HG03460 (cell line): ENCODE data around the gene TRIP6.

ENCODE experiments used
- ATAC-seq: cut with Tn5 transposase; IDR thresholded peaks from one replicate; pipeline ENCODE4 v1.9.1; 2021; ENCODE audit not compliant: unreplicated experiment

TRIP6 gene

DNA sequence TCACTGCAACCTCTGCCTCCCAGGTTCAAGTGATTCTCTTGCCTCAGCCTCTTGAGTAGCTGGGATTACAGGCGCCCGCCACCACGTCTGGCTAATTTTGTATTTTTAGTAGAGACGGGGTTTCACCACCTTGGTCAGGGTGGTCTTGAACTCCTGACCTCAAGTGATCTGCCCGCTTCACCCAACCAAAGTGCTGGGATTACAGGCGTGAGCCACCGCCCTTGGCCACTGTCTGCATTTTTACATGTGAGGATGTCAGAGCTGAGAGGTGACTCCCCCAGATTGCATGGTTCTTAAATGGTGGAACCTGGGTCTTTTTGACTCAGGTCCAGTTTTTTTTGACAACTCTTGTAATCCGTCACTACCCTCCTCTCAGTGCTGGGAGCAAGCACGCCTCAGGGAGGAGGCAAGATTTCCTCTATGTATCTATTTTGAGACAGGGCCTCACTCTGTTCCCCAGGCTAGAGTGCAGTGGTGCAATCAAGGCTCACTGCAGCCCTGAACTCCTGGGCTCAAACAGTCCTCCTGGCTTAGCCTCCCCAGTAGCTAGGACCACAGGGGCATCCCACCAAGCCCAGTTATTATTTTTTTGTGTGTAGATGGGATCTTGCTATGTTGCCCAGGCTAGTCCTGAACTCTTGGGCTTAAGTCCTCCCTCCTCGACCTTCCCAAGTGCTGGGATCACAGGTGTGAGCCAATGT, 6.6 kb downstream of the TRIP6 start:
- no peak for ATAC-seq

DNA sequence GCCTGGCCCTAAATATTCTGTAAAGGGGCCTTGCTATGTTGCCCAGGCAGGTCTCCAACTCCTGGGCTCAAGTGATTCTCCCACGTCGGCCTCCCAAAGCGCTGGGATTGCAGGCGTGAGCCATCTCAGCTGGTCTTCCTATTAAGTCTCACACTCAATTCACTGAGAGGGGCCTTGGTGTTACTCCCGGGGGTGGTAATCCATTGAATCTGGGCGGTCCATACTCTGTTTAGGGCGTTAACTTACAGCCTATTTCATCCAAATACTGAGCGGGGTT, 7.1 kb downstream of the TRIP6 start:
- ATAC-seq = no peak

DNA sequence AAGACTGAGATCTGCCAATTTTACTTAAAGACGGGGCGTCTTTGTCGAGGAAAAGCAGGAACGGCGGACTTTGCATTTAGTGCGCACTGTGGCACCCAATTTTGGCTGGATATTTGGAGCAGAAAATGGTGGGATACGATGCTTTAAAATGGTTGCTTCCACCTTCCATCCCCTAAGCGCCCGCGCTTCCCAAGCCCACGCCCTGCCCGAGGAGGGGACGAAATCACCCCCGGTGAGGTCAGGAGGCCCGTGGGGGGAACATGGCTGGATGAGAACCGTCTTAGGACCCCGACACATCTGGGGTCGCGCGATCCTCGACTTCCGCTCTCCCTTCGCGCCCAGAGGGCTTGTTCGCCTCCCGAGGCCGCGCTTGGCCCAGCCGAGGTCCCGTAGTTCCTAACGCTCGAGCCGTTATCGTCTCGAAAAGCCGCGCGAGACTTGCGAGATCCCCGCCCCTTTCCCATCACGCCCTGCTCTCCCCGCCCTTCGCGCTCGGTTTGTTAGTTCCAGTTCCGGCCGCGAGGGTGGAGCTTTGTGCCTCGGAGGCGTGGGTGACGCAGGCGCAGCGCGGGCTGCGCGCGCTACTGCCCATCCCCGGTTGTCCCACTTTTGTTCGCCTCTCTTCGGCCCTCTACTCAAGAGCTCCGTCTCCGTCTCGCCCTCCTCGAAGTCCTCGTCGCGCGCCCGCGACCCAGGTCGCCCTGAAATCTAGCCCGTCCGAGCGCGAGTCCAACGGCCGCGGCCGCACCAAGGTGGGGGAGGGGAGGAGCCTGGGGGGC, 7.6 kb downstream of the TRIP6 start, which contains the start of gene SRRT:
Gene SRRT (plus strand): TSS at position 527 of the 779 bp plus-strand sequence. CDS start 488 bp downstream, outside the sequence.
- peak; percentile 90 for ATAC-seq

DNA sequence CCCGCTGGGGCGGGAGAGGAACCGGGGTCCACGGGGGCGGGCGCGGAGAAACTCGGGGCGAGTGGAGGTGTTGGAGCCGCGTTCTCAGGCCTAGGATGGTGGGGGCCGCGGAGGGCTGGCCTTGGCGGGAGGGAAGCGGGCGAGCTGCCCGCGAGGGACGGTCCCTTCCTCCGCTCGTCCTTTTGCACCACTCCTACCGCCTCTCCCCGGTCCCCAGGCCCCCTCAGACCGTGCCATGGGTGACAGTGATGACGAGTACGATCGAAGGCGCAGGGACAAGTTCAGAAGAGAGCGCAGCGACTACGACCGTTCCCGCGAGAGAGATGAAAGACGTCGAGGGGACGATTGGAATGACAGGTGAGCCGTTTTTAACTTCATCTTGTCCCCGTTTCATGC, 8.2 kb downstream of the TRIP6 start:
- peak; percentile 26 for ATAC-seq

DNA sequence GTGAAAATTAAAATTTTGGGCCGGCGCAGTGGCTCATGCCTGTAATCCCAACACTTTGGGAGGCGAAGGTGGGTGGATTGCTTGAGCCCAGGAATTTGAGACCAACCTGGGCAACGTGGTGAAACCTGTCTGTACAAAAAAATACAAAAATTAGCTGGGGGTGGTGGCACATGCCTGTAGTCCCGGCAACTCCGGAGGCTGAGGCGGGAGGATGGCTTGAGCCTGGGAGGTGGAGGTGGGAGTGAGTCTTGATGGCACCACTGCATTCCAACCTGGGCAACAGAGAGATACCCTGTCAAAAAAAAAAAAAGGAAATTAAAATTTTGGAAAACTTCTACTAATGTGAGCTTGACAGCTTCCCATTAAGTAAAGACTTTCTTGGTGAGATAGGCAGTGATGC, 10.8 kb downstream of the TRIP6 start:
- no peak for ATAC-seq

DNA sequence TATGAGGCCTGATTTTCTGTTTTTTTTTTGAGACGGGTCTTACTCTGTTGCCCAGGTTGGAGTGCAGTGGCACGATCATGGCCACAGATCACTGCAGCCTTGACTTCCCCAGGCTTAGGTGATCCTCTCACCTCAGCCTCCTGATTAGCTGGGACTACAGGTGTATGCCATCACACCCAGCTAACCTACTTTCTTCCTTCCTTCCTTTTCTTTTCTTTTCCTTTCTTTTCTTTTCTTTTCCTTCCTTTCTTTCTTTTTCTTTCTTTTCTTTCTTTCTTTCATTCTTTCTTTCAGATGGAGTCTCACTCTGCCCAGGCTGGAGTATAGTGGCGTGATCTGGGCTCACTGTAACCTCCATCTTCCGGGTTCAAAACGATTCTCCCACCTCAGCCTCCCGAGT, 11.5 kb downstream of the TRIP6 start:
- ATAC-seq = no peak

DNA sequence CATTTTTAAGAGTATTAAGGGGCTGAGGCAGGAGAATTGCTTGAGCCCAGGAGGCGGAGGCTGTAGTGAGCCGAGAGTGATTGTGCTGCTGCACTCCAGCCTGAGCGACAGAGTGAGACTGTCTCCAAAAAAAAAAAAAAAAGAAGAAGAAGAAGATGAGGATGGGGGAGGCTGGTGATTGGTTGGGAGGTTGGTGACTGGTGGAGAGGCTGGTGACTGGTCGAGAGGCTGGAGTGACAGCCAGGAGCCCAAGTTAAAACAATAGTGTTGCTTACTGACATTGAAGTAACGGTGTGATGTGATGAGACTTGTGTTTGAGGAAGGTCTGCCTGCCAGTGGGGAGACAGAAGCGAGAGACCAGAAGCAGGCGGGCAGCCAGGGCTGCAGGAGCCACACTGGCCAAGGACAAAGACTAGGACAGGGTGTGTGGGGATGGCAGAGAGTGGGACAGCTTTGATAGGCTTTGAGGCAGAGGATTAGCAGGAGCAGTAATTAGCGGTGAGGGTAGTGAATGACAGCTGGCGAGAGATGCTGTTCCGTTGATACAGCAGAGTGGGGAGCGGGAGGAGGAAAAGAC, 12.6 kb downstream of the TRIP6 start:
- ATAC-seq = no peak

DNA sequence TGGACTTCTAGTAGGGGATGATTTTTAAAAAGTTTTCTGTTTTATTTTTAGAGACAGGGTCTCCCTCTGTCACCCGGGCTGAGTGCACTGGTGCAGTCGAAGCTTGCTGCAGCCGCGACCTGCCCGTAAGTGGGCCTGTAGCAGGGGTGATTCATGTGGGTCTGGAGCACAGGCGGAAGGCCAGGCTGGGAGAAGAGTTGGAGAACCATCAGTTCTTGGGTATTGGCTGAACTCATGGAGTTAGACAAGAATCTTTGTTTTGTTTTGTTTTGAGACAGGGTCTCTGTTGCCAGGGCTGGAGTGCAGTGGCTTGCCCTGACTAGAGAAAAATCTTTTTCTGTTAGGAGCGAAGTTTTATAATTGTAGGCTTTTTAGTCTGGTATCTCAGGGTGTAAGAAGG, 13.5 kb downstream of the TRIP6 start:
- no peak for ATAC-seq

DNA sequence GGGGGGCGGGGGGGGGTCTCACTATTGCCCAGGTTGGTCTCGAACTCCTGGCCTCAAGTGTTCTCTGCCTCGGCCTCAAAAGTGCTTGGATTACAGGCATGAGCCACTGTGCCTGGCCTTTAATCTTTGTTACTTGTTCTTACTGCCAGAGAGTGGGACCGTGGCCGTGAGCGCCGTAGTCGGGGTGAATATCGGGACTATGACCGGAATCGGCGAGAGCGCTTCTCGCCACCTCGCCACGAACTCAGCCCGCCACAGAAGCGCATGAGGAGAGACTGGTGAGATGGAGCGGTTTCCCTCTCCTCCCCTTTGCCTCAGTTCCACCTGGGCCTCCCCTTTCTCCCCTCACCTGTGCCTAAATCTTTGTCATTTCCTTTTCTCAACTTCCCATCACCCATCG, 13.9 kb downstream of the TRIP6 start:
- ATAC-seq = no peak

DNA sequence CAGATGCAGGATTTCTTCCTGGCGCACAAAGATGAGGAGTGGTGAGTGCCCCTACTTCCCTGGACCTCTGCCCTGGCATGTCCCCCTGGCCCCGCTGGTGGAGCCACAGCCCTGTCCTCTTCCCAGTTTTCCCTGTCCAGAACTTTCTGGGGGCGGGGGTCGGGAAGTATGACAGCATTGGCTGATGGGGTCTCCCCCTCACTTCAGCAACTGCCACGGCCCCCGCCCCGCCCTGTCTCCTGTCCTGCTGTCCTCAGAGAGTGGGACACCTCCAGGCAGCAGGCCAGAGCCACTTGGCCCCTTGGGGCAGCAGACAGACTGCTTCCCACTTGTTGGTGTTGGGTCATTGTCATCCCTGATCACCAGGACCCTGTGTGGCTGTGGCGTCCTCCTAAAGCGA, 15.0 kb downstream of the TRIP6 start:
- ATAC-seq = no peak

DNA sequence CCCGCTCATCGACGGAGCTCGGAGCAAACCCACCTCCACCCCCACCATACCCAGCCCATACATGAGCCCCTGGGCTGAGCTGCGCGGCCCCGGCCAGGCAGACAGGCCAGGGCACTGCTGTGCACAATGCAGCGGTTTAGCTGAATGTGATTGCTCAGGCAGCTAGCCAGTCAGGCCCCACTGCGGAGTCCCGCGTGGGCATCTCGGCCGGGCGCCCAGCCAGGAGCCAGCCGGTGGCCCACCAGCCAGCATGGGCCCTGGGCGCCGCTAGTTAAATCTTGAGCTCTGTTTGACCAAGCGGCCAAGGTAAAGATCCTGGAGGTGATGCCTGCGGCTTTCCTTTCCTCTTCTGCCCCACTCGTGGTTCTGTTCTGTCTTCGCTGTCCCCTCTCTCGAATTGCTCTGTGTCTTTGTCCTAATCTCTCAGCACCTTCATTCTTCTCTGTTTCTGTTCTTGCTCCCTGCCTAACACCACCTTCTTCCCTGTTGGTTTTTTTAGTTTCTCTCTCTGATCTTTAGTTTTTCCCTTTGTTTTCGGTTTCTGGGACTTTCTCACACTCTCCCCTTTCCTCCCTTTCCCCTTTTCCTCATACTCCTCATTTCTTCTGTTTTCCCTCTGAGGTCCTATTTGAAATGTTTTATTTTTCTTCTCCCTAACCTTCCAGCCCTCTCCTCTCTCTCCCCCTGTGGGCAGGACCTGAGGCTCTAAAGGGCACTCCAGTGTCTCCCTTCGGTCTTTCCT, 15.8 kb downstream of the TRIP6 start:
- ATAC-seq = no peak

DNA sequence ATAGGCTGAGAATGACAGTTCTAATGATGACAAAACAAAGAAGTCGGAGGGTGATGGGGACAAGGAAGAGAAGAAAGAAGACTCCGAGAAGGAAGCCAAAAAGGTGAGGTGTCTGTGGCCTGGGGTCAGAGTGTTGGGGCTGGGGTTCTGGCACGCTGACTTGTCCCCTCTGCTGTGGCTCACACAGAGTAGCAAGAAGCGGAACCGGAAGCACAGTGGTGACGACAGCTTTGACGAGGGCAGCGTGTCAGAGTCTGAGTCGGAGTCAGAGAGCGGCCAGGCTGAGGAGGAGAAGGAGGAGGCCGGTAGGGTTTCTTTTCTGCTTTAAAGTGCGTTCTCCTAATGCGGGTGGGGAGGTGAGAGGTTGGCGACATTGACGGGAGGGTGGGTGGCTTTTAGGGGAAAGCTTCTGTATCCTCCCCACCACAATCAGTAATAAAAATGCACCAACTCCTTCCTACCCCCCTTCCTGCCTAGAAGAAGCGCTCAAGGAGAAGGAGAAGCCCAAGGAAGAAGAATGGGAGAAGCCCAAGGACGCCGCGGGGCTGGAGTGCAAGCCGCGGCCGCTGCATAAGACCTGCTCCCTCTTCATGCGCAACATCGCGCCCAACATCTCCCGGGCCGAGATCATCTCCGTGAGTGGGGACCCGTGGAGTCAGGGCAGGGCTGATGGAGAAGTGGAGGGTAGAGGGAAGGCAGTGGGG, 17.7 kb downstream of the TRIP6 start:
- ATAC-seq = no peak

DNA sequence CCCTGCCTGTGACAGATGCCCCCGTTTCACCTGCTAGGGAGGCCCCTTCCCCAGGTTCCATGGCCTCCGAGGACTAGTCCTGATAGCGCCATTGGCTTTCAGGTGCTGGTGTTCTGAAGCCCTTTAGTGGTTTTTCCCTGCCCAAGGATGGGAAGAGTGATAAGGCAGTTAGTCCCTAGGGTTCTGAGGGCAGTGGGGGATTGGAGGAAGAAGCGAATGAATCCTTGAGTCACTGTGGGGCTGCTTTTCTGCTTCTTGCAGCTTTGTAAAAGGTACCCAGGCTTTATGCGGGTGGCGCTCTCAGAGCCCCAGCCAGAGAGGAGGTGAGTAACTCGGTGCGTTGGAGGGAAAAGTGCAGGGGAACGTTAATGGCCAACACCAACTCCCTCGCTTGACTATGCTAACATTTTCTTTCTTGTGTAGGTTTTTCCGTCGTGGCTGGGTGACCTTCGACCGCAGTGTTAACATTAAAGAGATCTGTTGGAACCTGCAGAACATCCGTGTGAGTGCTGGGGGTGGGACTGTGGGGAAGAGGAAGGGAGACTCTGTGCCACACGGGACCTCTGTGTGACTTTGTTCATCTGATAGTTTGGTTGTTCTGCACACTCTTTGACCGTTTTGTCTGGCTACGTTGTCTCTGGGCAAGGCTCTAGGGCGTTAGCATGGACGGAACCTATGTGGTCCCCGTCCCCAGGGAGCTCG, 18.4 kb downstream of the TRIP6 start:
- no peak for ATAC-seq

DNA sequence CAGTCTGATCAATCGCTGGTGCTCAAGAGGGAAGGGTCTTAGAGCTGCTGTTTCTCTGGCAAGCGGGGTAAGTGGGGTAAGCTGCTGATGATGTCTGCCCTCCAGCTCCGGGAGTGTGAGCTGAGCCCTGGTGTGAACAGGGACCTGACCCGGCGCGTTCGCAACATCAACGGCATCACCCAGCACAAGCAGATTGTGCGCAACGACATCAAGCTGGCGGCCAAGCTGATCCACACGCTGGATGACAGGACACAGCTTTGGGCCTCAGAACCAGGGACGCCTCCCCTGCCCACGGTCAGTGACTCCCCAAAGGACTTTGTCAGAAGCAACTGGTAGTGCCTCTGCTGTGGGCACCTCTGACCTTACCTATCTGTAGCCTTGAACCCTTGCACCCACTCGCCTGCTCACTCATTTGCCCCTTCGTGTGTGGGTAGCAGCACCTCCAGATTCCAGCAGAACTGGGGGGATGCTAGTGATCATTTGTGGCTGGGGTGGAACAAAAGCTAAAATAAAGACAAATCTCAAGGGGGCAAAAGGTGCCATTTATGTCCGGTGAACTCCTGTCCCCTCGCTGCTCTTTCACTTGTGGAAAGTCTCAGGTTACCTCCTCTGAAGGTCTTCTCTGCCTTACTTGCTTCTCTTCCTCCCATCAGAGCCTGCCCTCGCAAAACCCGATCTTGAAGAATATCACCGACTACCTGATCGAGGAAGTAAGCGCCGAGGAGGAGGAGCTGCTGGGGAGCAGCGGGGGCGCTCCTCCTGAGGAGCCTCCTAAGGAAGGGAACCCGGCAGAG, 19.2 kb downstream of the TRIP6 start:
- no peak for ATAC-seq

DNA sequence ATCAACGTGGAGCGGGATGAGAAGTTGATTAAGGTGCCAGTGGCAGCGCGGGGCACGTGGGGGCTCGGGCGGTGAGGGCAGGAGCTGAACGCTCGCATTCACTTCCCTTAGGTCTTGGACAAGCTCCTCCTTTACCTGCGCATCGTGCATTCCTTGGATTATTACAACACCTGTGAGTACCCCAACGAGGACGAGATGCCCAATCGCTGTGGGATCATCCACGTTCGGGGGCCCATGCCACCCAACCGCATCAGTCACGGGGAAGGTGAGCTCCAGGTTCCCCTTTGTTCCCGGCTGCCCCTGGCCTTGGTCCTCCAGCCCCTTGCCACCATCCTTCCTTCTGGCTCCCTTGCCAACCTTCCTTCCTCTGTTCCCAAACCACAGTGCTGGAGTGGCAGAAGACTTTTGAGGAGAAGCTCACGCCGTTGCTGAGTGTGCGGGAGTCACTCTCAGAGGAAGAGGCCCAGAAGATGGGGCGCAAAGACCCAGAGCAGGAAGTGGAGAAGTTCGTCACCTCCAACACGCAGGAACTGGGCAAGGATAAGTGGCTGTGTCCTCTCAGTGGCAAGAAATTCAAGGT, 19.8 kb downstream of the TRIP6 start:
- no peak for ATAC-seq

DNA sequence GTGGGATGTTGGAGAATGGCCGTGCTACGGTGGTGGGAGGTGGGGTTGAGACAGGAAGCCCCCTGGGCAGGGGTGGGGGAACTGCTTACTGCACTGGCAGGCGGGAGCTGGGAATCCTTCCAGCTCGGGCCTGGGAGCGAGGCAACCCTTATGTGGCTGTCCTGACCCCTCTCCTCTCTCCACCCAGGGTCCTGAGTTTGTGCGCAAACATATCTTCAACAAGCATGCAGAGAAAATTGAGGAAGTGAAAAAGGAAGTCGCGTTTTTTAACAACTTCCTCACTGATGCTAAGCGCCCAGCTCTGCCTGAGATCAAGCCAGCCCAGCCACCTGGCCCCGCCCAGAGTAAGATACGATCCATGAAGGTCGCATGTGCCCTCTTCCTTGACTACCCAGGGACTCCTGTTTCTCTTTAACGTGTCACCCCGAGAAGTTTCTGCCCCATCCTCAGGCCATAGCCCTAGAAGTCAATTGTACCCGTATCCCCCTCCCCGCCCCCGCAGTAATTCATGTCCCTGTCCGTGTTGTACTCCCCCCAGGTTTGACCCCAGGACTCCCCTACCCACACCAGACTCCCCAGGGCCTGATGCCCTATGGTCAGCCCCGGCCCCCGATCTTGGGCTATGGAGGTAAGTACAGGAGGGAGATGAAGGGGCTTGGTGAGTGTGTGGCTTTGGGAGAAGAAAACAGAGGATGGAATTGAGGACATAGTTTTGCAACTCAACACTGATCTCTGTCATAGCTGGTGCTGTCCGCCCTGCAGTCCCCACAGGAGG, 20.5 kb downstream of the TRIP6 start:
- peak; percentile 38 for ATAC-seq

DNA sequence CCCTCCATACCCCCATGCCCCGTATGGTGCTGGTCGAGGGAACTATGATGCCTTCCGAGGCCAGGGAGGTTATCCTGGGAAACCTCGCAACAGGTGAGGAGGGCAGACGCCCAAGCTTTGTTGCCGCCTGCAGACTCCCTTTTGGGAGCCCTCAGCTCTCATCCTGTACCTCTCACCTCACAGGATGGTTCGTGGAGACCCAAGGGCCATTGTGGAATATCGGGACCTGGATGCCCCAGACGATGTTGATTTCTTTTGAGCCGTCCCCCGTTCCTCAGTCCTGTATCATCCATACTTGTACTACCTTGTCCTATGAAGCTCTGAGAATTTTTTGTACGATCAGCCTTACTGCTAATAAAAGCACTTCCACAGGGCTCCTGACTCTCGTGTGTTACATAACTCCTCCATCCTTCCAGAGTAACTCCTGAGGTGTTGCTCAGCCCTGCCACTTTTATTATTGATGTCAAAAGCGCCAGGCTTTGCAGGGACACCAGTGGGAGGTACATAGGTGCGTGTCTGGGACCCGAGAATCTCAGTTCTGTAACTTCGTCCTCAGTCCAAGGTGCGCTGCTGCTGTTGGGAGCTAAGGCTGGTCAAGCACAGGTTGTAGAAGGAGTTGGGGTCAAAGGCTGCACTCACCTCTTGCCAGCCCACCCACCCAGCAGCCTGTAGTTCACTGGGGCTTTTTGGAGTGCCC, 21.3 kb downstream of the TRIP6 start:
- ATAC-seq = no peak
